ENCODE results near the gene SECTM1.
A peak's percentile ranks its signal among the peaks of the same experiment; 100 is the strongest.

Gene SECTM1

DNA sequence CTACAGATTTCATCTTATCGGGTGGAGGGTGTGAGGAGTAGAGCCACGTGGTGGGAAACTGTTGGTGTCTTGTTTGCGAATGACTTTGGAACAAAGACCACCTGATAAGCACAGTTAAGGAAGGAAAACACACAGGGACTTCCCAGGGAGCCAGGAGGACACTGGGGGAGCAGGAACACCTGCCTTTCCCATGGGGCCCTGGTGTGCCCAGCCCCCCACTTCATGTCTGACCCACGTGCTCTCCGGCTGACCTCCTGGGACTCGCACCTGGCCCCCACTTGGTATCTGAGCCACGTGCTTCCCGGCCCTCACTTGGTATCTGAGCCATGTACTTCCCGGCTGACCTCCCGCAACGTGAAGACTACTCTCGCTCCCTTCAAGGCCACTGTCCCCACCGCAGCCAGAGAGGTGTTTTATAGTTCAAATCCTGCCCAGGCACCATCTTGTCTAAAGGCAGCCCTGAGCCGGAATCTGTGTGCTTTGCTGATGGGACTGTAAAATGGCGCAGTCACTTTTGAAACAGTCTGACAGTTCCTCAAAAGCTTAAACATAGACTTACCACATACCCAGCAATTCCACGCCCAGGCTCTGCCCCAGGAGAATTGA lies 54.7 kb downstream of the SECTM1 start:
- no peak for DNase-seq (ENCODE audit: low spot score)

DNA sequence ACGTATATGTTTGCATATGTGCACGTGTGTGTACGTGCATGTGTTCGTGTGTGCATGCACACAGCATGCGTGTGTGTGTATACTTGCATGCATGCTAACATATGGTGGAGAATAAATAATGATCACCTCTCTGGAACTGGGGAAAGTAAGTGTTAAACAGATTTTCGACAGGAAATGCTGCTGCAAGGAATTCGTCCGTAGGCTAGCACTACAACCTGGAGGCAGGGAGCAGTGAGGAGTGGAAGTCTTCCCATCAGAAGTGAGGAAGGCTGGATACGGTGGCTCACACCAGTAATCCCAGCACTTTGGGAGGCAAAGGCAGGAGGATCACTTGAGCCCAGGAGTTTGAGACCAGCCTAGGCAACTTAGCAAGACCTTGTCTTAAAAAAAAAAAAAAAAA lies 55.3 kb downstream of the SECTM1 start:
- DNase-seq (ENCODE audit: low spot score) = no peak

DNA sequence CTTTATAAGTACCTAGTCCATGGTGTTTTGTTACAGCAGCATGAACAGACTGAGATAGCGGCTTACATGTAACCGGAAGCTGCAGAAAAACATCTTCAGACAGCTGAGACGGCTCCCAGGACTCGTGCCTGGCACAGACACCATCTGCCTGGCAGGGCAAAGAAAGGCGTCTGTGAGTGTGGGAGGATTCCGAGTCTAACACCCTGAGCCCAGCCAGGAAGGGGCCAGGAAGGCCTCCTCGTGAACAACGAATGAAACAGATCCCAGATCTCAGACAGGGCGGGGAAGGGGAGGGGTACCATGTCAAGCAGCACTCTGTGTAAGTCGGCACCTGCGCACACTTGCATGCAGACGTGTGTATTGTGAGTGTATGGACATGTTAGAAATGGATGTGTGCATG lies 55.7 kb downstream of the SECTM1 start:
- no peak for DNase-seq (ENCODE audit: low spot score)

DNA sequence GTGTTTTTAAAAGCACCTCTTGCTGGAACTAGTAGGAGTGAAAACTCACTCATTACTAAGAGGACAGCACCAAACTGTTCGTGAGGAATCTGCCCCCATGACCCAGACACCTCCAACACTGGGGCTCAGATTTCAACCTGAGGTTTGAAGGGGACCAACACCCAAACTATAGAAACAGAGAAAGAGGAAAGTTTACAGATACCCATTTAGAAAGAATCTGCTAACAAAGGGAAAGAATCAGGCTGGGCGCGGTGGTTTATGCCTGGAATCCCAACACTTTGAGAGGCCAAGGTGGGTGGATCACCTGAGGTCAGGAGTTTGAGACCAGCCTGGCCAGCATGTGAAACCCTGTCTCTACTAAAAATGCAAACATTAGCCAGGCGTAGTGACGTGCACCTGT lies 56.6 kb downstream of the SECTM1 start:
- DNase-seq (ENCODE audit: low spot score) = no peak

DNA sequence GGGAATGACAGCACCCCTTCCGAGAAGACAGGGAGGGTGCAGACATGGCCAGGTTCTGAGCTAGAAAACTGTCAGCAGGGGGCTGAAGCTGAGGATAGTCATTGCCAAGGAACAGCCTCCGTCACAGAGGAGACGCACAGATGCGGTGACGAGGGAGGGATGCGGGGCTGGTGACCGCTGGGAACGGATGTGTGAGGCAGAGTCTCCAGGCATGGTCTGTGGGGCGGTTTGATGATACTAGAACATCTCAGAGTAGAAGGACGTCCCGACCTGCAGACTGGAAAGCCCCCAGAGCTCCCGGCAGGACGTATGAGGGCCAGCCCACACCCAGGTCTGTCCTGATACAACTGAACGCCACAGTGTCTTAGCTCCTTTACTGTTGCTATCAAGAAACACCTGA lies 58.2 kb downstream of the SECTM1 start:
- DNase-seq (ENCODE audit: low spot score) = no peak

DNA sequence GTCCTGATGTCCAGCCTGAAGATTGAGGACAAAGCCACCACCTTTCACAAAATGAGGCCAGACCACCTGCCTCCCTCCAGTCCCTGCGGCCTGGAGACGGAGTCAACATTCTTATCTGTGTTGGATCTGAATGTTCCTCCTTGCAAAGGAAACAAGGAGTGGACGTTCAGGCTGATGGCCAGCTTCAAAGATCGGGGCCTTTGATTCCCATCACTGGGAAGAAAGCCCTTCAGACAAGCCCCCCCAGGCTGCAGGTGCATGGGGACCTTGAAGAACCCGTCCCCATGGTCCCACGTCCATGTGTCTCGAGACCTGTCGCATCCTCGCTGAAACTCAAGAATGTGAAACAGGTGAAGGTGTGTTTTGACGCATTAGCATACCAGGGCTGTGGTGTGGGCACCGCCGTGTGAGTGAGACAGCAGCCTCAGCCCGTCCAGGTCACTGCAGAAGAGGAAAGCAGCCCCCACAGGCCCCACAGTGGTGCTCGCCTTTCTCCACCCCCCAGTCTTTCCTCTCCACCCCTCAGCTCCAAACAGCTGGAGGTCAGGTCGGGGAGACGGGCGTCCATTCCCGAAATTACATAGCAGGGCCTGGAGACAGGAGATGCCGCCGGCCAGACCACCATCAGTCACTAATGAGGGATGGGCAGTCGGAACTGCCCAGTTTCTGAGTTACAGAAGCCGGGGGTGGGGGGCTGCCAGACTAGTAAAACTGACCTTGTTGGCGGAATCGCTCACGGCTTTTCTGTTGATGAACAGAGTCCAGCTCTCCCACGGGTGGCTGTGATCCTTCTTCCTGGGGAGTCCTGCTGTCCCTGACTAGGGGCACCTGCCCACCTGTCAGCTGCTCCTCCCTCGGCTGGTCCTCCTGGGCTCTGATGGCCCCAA lies 59.2 kb downstream of the SECTM1 start:
- no peak for DNase-seq (ENCODE audit: low spot score)

DNA sequence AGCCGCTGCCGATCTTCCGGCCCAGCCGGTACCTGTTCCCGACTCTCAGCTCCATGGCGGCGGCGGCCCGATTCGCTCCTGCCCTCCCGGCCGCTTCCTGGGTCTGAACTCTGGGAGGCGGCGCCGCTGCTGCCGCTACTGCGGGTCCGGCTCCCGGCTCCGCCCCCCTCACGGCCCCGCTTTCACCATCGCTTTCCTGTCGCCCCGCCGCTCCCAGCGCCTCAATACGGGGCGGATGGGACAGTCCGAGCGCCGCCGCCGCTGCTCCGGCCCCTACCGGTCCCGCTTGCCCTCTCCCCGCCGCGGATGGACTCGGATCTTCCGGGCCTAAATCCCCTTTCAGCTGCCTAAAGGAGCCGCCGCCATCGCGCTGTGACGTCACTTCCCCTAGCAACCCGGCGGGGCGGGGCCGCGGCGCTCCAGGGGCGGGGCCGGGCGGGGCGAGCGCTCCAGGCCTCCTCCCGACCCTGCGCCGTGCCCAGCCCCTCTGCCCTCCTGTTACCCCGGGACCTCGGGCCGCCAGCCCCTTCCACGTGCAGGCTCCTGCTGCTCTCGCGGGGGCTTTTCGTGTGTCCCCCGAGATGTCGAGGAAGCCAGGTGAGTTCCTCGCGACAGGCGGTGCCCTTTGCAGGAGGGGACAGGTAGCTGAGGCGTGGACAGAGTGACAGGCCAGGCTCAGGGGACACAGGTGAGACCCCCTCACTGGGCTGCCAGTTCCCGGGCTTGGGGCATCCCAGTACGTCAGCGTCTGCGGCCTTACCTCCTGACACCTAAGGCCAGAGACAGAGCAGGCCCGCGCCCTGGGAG lies 60.0 kb downstream of the SECTM1 start, which contains the start of gene CSNK1D:
Gene CSNK1D (minus strand): TSS at position 374 of the 807 bp plus-strand sequence. CDS start 319 bp downstream, at position 55.
- peak; percentile 91 for DNase-seq (ENCODE audit: low spot score)

DNA sequence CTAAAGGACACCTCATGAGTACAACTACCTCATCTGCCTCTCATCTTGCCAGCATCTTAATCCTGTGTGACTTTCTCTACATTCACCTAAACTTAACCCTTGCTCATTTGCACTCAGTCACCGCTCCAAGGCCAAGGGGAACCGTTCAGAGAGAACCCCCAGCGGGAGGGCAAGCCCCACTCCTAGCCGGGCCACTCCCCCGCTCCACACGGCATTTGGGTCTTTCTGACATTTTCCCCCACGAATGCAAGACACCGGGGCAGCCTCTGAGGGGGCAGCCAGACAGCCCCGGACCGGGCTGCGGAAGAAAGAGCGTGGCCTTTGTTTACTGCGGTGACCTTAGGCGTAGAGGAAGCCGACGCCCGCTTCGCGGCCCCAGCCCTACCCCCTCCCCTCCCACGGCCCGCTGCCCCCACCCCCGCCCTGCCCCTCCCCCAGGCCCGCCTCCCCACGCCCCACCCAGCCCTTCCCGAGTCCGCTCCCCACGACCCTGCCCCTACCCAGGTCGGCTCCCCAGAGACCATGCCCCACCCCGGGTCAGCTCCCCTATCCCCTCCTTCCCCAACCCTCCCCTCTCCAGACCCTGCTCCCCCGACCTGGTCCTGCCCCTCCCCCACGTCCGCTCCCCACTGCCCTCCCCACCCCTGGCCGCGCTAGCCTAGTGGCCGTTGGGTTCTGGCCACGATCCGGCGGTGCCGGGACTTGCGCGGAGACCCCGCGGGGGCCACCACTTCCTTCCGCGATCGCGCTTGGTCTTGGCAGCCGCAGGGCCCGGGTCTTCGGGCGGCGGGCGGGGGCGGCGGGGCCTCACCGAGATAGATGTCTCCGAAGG lies 60.9 kb downstream of the SECTM1 start:
- DNase-seq (ENCODE audit: low spot score) = peak; percentile 15

DNA sequence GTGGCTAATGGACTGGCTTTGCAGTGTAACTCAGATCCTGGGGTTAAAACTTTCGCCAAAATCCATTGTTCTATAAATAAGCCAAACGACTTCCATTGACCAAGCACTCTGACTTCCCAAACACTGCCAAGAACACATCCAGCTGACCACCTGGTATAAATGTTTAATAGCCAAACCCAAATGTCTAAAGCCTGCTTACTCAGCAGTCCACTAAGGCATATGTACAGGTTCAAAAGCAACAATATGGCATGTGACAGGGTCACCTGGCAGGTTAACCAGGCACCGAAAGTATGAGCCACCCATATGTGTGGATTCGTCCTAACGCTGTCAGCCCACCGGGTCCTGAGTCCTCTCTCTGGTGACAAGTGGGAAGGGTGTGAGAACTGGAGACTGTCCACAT lies 62.2 kb downstream of the SECTM1 start:
- DNase-seq (ENCODE audit: low spot score) = no peak

Measured in hematopoietic multipotent progenitor cell treated with erythropoietin and hydrocortisone succinate and interleukin-3 and kit ligand, for 15 days (in vitro differentiated cells).